ENCODE data around the gene EIF3B.
A peak's percentile ranks its signal among the peaks of the same experiment; 100 is the strongest.
"Not testable (repeated sequence)": the region's sequence is repeated elsewhere in the genome, so short reads cannot be mapped to it uniquely, and the experiment has no call there.

The EIF3B gene

GRCh38 chr7:2379161-2379560 is 24.5 kb downstream of the EIF3B start:
- DNase-seq = no peak

GRCh38 chr7:2379821-2380450 is 25.3 kb downstream of the EIF3B start:
- no peak for DNase-seq

GRCh38 chr7:2380461-2380860 is 25.8 kb downstream of the EIF3B start:
- no peak for DNase-seq

GRCh38 chr7:2381227-2381626 is 26.6 kb downstream of the EIF3B start:
- DNase-seq = no peak

- DNase-seq = no peak
Measured at GRCh38 chr7:2381881-2382509, 27.4 kb downstream of the EIF3B start.

DNA sequence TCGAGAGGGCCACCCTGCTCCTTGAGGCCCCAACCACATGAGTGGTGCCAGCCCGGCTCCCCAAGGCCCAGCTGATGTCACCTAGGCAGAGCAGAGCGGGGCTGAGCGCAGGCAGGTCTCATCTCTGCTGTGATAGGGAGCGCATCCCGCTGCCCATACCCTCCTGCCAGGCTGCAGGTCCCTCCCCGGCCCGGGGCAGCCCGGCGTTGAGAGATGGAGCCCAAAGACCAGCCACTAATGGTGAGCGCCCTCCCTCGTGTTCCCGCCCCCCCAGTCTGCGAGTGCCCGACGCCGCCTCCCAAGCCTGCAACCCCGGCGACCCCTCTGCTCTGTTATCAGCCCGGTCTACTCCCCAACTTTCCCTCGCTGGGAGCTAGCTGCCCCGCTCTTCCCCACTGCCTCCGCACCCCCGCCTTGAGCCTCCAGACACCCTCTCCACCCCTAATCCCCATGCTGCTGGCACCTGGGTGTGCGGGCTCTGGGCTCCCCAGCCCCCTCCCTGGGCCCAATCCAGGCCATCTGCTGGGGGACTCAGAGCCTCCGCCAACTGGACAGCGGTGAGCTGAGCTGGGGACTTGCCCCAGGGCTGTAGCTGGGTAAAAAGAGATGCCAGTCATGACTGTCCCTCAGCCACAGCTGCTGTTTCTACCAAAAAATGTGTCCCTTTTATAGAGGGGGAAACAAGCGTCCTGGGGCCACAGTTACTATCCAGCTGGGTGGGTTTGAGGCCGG is 29.1 kb downstream of the EIF3B start:
- DNase-seq = no peak

DNA sequence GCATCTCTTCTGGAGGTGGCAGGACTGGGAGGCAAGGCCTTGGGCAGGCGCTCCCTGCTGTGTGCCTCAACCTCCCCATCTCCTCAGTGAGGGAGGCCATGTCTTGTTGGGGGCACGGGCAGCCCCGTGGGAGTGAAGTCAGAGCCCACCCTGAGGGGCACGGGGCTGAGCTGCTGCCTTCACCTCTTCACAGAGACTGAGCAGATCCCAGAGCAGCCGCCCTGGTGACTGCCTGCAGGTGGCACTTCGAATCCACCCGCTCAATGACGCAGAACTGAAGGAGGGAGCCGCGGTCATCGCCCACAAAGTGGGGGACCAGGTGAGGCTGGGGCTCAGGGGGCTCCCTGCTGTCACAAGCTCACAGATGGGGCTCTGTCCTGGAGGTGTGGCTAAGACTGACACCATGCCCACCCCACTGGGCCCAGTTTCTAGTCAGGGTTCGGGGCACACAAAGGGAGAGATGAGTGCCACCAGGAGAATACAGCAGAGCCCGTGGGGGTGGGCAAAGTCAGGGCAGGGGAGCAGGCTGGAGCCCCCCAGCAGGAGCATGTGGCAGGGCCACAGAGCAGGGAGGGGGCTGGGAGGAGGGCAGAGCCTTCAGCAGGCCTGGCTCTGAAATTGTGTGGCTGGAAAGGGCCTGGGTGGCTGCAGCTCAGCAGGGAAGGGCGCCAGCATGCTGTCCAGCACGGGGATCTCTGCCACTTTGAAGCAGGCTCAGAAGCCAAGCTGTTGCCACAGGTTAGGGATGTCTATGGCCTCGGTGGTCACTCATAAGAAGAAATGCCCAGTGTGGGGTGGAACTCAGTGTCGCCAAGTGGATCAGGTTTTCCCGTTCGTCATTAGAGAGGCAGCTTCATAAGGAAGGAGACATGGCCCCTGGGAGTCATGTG is 30.0 kb downstream of the EIF3B start:
- no peak for DNase-seq

GRCh38 chr7:2386122-2386521 is 31.5 kb downstream of the EIF3B start:
- DNase-seq = not testable (repeated sequence)

GRCh38 chr7:2386964-2387669 is 32.5 kb downstream of the EIF3B start:
- DNase-seq = no peak

DNA sequence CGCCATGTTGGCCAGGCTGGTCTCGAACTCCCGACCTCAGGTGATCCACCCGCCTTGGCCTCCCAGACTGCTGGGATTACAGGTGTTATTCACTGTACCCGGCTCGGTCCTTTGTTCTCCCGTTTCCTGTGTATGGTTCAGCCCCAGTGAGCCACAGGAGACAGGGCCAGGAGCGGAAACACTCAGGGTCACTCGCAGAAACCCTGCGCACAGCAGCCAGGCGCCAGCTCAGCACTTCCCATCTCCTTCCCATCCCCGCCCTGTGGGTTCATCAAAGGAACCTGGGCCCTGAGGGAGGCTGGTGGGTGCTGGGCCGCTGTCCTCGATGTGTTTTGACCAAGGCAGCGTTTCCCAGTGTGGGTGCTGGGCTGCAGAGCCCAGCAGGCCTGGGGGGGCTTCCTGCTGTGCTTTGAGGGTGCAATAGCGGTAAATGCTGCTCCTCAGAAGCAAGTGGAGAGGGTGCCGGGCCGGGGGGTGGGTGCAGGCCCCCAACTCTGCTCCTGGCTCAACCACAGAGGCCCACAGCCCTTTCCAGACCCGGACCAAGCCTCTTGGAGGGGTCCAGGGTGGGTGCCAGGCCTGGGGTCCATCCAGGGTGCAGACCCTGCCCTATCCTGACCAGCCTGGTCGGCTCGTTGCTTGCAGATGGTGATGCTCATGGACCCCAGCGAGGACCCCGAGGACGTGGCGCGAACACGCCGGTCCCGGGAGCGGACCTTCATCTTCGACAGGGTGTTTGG is 33.4 kb downstream of the EIF3B start:
- no peak for DNase-seq

GRCh38 chr7:2388637-2388954 is 34.0 kb downstream of the EIF3B start:
- no peak for DNase-seq

- not testable (repeated sequence) for DNase-seq
Measured at GRCh38 chr7:2390020-2390816, 35.6 kb downstream of the EIF3B start.

GRCh38 chr7:2393706-2394105 is 39.1 kb downstream of the EIF3B start:
- DNase-seq = no peak

- no peak for DNase-seq
Measured at GRCh38 chr7:2394566-2395082, 40.0 kb downstream of the EIF3B start.

- DNase-seq = no peak
Measured at GRCh38 chr7:2398506-2398905, 43.9 kb downstream of the EIF3B start.

DNA sequence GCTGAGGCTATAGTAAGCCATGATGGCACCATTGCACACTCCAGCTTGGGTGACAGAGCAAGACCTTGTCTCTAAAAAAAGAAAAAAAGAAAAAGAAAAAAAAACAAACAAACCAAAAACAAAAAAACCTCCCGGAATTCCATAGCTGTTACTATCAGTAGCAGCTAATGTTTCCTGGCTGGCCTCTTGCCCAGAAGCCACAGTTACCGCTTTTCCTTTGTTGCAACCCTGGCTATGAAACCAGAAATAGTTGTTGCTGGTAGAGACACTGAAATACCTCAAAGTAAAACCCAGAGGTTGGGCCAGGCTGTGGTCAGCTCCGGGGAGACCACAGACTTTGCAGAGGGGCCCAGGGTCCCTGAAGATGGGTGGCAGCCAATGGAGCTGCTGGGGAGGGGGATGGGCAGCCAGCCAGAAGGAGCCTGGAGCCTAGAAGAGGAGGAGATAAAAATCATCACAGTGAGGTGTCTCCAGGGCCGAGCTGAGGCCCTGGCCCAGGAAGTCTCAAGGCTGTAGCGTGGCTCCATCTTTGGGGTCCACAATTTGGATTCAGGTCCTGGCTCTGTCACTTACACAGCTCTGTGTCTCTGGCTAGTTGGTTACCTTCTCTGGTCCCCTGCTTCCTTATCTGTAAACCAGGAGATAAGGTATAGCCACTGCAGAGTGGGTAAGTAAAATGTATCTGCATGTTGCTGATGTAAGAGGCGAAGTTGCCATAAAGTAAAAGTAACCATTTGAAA is 45.4 kb downstream of the EIF3B start:
- no peak for DNase-seq

DNA sequence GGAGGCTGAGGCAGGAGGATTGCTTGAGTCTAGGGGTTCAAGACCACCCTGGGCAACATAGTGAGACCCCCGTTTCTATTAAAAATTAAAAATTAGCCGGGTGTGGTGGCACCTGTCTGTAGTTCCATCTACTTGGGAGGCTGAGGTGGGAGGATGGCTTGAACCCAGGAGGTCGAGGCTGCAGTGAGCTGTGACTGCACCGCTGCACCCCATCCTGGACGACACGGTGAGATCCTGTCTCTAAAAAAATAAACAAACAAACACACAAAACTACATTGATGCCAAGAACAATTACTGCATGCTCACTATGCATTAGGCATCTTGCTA is 48.0 kb downstream of the EIF3B start:
- no peak for DNase-seq

GRCh38 chr7:2403014-2403717 is 48.5 kb downstream of the EIF3B start, which contains the start of gene CHST12:
Gene CHST12, plus strand, starts transcription at chr7:2403611. Its CDS starts 29,029 bp downstream, at chr7:2432640.
- DNase-seq = peak; percentile 93
